Heart left ventricle (tissue), 13 donors: ENCODE data around the gene LRPPRC.

Source experiments
- CTCF ChIP-seq, 12 donors: fragments of 200-600 bp; sonication (generic) in 4 of 12; IDR thresholded peaks; one replicate each; pipeline versions ENCODE4 v1.5.0 to v1.8.0; 2018 to 2022; ENCODE audit warnings: antibody characterized with exemption in 12 of 12, mild to moderate bottlenecking in 5 of 12
- POLR2A ChIP-seq, 2 donors: fragments of 450-650 bp; IDR thresholded peaks; one replicate each; pipeline ENCODE4 v1.6.1; 2017; ENCODE audit warnings: antibody characterized with exemption in 2 of 2, mild to moderate bottlenecking in 2 of 2, moderate library complexity in 2 of 2
- donor health status: ischemic (EF 13 %, LVEDD 7.1; RV severe dilation, severe dysfunction).
- donor health status: DM: no; HTN: yes; CAD: no.
- donor health status: DM: no; HTN: no; CAD: no.
- donor health status: ischemic (EF 25% LVEDD 6.9; RV normal size, moderate dysfunction).
- donor health status: ischemic (EF 25% LVEDD 5.7; RV mildly dilated, moderate dysfunction).
- donor health status: ischemic (EF 35%, LVEDD 5.7; RV mildly dilated, moderate dysfunction).
- donor health status: nonischemic (EF 11% LVEDD 7.7; RV severe dilation, severe dysfunction).
- donor health status: DM: yes; HTN: yes; CAD: no.
- donor health status: PGD.
- donor health status: ischemic (EF 29% LVEDD 5.4; RV normal size, mild dysfunction).
- donor health status: nonischemic (EF 23%, LVEDD 6.1; RV moderate dilation, normal function).

GRCh38 chr2:43852196-43852730, 143.5 kb downstream of the LRPPRC start:
- TF ChIP-seq CTCF (IDR thresholded peaks at IDR 0.05): no peak
- no peak for TF ChIP-seq POLR2A (IDR thresholded peaks at IDR 0.05)
